ENCODE measurements around the gene PHF23. TPM values are rescaled to one million over a fixed set of nuclear protein-coding genes. Genes with fewer than 3 reads are reported as not detected.

PHF23 gene
- total and polyA plus RNA-seq, 4 donors: 25.4 to 40.5 (median 27.2) TPM

DNA sequence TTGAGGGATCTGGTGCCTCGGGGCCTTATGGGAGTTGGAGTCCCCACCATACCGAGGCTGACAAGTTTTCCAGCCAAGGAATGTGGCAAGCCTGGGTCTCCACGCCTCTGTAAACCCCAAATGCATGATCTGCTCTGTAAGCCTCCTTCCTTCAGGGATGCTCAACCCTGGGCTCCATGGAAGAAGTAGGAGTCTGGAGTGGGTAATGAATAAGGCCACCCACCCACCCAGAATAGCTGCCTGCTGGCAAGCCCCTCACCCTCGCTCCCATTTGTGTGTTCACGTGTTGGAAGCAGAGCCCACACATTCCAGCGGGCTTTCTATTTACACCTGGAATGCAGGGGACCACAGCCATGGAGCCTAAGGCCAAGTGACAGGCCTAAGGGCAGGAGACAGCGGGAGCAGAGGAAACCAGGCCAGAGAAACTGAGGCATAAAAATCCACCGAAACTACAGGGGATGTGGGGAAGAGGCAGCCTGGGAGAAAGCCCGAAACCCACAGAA is 24.1 kb downstream of the PHF23 start:
- Histone ChIP-seq H3K9ac (ENCODE audit: insufficient read depth in 1 of 2, low read length in 2 of 2) (peak overlapping the region in 1 of 2 donors; percentile 0), H3K4me1 (ENCODE audit: control insufficient read depth in 5 of 5, insufficient read depth in 5 of 5, low read length in 5 of 5) (peaks cover 6 to 58% (median 16%) of the 10 kb centered on the region in 5 donors), H3K27me3 (ENCODE audit: control insufficient read depth in 3 of 3, insufficient read depth in 3 of 3, low read length in 2 of 3) (no peaks in the 10 kb centered on the region), H3K27ac (ENCODE audit: low read depth in 1 of 2, low read length in 1 of 2) (peak overlapping the region in 1 of 2 donors; percentile 71), H3K36me3 (ENCODE audit: control insufficient read depth in 4 of 4, insufficient read depth in 4 of 4, low read length in 4 of 4) (no peaks in the 10 kb centered on the region), H3K4me3 (no peak overlapping the region), H3K9me3 (ENCODE audit: control insufficient read depth in 4 of 4, insufficient read depth in 3 of 4, low read length in 3 of 4) (no peaks in the 10 kb centered on the region)
- TF ChIP-seq, protein P1, sequence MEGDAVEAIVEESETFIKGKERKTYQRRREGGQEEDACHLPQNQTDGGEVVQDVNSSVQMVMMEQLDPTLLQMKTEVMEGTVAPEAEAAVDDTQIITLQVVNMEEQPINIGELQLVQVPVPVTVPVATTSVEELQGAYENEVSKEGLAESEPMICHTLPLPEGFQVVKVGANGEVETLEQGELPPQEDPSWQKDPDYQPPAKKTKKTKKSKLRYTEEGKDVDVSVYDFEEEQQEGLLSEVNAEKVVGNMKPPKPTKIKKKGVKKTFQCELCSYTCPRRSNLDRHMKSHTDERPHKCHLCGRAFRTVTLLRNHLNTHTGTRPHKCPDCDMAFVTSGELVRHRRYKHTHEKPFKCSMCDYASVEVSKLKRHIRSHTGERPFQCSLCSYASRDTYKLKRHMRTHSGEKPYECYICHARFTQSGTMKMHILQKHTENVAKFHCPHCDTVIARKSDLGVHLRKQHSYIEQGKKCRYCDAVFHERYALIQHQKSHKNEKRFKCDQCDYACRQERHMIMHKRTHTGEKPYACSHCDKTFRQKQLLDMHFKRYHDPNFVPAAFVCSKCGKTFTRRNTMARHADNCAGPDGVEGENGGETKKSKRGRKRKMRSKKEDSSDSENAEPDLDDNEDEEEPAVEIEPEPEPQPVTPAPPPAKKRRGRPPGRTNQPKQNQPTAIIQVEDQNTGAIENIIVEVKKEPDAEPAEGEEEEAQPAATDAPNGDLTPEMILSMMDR (IDR thresholded peaks at IDR 0.05; ENCODE audit: control extremely low read depth, extremely low read depth): no peak
- DNase-seq (peak in 1 of 3 donors; percentile 98), ATAC-seq (ENCODE audit: insufficient read depth, low FRiP score) (no peak)
- 26 to 31% methylated on average over 9 of the region's 9 CpGs for WGBS, 2 donors

DNA sequence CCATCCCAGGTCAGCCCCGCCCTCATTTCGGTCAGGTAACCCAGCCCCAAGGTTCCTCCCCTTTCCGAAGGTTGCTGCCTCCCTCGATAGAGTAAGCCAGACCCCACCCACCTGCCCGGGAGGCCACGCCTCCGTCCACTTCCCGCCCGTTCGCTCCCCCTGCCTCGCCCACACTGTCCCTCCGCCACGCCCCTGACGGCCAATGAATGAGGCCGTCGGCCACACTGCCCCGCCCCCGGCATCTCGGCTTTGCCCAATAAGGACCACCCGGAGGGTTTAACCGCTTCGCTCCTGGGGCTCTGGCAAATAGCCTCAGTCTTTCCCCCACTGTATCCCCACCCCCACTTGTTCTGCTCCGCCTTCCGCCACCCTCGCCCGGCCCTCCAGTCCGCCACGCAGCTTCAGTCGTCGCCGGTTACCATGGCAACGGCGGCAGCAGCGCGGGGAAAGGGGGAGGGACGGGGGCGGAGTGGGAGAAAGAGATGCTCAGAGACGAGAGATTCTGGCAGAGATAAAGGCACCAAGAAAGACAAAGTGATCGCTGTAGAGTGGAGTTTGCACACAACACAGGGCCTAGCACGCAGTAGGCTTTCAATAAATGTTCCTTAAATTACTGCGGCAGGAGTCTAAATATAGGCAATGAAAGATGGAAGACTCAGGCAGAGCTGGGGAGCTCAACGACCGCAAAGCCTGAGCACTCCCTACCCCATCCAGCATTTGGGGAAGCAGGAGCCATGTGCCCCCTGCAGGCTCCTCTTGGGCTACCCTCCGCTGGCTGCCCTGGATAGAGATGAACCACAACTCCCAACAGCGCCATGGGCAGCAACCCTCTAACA is 24.7 kb downstream of the PHF23 start:
- TF ChIP-seq, protein P1 (IDR thresholded peaks at IDR 0.05; ENCODE audit: control extremely low read depth, extremely low read depth): peak; percentile 8
- DNase-seq (peak; percentile 99 to 100 (median 99)), ATAC-seq (ENCODE audit: insufficient read depth, low FRiP score) (peak; percentile 92)
- Histone ChIP-seq H3K36me3 (ENCODE audit: control insufficient read depth in 4 of 4, insufficient read depth in 4 of 4, low read length in 4 of 4) (no peaks in the 10 kb centered on the region), H3K9ac (ENCODE audit: insufficient read depth in 1 of 2, low read length in 2 of 2) (peak overlapping the region in 1 of 2 donors; percentile 72), H3K4me3 (peak overlapping the region; percentile 36), H3K9me3 (ENCODE audit: control insufficient read depth in 4 of 4, insufficient read depth in 3 of 4, low read length in 3 of 4) (no peaks in the 10 kb centered on the region), H3K27me3 (ENCODE audit: control insufficient read depth in 3 of 3, insufficient read depth in 3 of 3, low read length in 2 of 3) (no peaks in the 10 kb centered on the region), H3K4me1 (ENCODE audit: control insufficient read depth in 5 of 5, insufficient read depth in 5 of 5, low read length in 5 of 5) (peaks cover 6 to 57% (median 16%) of the 10 kb centered on the region in 5 donors), H3K27ac (ENCODE audit: low read depth in 1 of 2, low read length in 1 of 2) (peak overlapping the region; percentile 28 to 67)
- WGBS, 2 donors: 0 to 1% methylated on average over 44 to 45 of the region's 45 CpGs

DNA sequence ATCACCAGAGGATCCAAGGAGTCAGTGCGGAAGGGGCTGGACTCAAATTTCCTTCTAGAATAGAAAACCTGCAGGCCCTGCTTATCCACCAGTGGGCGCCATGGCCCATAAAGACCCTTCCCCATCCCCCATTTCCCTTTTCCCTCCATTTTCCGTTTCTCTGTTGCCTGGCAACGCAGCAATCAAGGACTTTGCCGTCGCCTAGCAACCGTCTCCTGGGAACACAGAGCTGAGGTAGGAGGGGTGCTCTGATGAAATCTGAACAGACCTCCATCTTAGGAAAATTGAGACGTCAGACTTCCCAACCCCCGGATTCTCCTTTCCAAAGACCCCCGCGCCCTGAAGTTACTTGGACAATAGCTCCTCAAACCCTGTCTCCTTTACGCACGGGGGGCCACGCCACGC is 25.4 kb downstream of the PHF23 start:
- ATAC-seq (ENCODE audit: insufficient read depth, low FRiP score): no peak
- Histone ChIP-seq H3K9ac (ENCODE audit: insufficient read depth in 1 of 2, low read length in 2 of 2) (peak overlapping the region in 1 of 2 donors; percentile 11), H3K4me3 (peak overlapping the region; percentile 34), H3K36me3 (ENCODE audit: control insufficient read depth in 4 of 4, insufficient read depth in 4 of 4, low read length in 4 of 4) (no peaks in the 10 kb centered on the region), H3K4me1 (ENCODE audit: control insufficient read depth in 5 of 5, insufficient read depth in 5 of 5, low read length in 5 of 5) (peaks cover 6 to 53% (median 15%) of the 10 kb centered on the region in 5 donors), H3K9me3 (ENCODE audit: control insufficient read depth in 4 of 4, insufficient read depth in 3 of 4, low read length in 3 of 4) (no peaks in the 10 kb centered on the region), H3K27me3 (ENCODE audit: control insufficient read depth in 3 of 3, insufficient read depth in 3 of 3, low read length in 2 of 3) (no peaks in the 10 kb centered on the region), H3K27ac (ENCODE audit: low read depth in 1 of 2, low read length in 1 of 2) (no peak overlapping the region)
- WGBS, 2 donors: 3 to 4% methylated on average over 15 of the region's 15 CpGs
- TF ChIP-seq, protein P1 (IDR thresholded peaks at IDR 0.05; ENCODE audit: control extremely low read depth, extremely low read depth): no peak
- peak; percentile 93 to 97 (median 94) for DNase-seq

Measured in lung (tissue), 12 donors.